HepG2 (cell line): Measurements from ENCODE around the gene SEPTIN2. TPM values are rescaled to one million over a fixed set of nuclear protein-coding genes. Genes with fewer than 3 reads are reported as not detected.

ENCODE experiments used
- GABPB1 ChIP-seq: IDR thresholded peaks from 2 replicates; pipeline ENCODE4 v1.6.1; 2016; ENCODE audit warnings: mild to moderate bottlenecking, missing genetic modification reagents, moderate library complexity, missing compliant biosample characterization
- GTF2F1 ChIP-seq: fragments of 150-350 bp; IDR thresholded peaks from 2 replicates; pipeline ENCODE4 v1.6.1; 2014; ENCODE audit warnings: low read length
- HNRNPLL ChIP-seq: fragments of 200-400 bp; formaldehyde crosslinking; IDR thresholded peaks from 2 replicates; pipeline ENCODE4 v1.6.1; 2017; ENCODE audit warnings: mild to moderate bottlenecking, low read depth, low read length; ENCODE audit not compliant: poor library complexity, severe bottlenecking
- HOXA5 ChIP-seq: sonication (generic); formaldehyde crosslinking; IDR thresholded peaks from 2 replicates; pipeline ENCODE4 v1.4.0; 2020; ENCODE audit warnings: missing genetic modification reagents
- ISX ChIP-seq: sonication (generic); formaldehyde crosslinking; conservative IDR thresholded peaks from 2 replicates; pipeline ENCODE4 v1.5.0; 2020; ENCODE audit warnings: missing genetic modification reagents
- RAD51 ChIP-seq: fragments of 450-650 bp; IDR thresholded peaks from 2 replicates; pipeline ENCODE4 v1.6.1; 2016; ENCODE audit warnings: borderline replicate concordance
- RBM39 ChIP-seq: fragments of 200-400 bp; formaldehyde crosslinking; IDR thresholded peaks from one replicate; pipeline ENCODE4 v1.6.1; 2018; ENCODE audit warnings: antibody characterized with exemption, mild to moderate bottlenecking, low read depth, low read length; ENCODE audit not compliant: poor library complexity, severe bottlenecking
- ZMAT5 ChIP-seq: sonication (generic); formaldehyde crosslinking; IDR thresholded peaks from 2 replicates; pipeline ENCODE4 v1.5.0; 2020; ENCODE audit warnings: mild to moderate bottlenecking, low read depth, missing genetic modification reagents, borderline replicate concordance
- ZMYM2 ChIP-seq: sonication (generic); formaldehyde crosslinking; IDR thresholded peaks from 2 replicates; pipeline ENCODE4 v1.8.0; 2022; ENCODE audit warnings: mild to moderate bottlenecking, missing genetic modification reagents
- ZNF136 ChIP-seq: sonication (generic); formaldehyde crosslinking; IDR thresholded peaks from 2 replicates; pipeline ENCODE4 v1.8.1; 2022; ENCODE audit warnings: low read depth, mild to moderate bottlenecking, moderate library complexity, missing genetic modification reagents
- ZNF343 ChIP-seq: sonication (generic); formaldehyde crosslinking; IDR thresholded peaks from 2 replicates; pipeline ENCODE4 v1.4.0; 2020; ENCODE audit warnings: mild to moderate bottlenecking, missing genetic modification reagents
- ZNF687 ChIP-seq: sonication (generic); formaldehyde crosslinking; IDR thresholded peaks from 2 replicates; pipeline ENCODE4 v1.5.1; 2020; ENCODE audit warnings: mild to moderate bottlenecking, missing genetic modification reagents, moderate library complexity
- ZNF776 ChIP-seq: sonication (generic); formaldehyde crosslinking; IDR thresholded peaks from 2 replicates; pipeline ENCODE4 v1.4.0; 2020; ENCODE audit warnings: mild to moderate bottlenecking, missing genetic modification reagents
- polyA plus RNA-seq, 8 experiments: library from polyadenylated mRNA; depleted of rRNA in 3 of 8; stranded (reverse) in 7 of 8; unstranded in 1 of 8; fragments of >200 nt; fragmentation: Illumina TruSeq in 4 of 8; extraction: Trizol in 4 of 8; gene quantifications; 2 replicates each; pipeline versions ENCODE4 v1.2.1 to v1.2.3, GENCODE V29; 2011 to 2016; ENCODE audit warnings: low read depth in 4 of 8, missing spikeins in 1 of 8, mixed read lengths in 1 of 8; ENCODE audit not compliant: insufficient read depth in 1 of 8
- total RNA-seq, 5 experiments: library from RNA; depleted of rRNA; stranded (reverse); fragments of >200 nt; fragmentation: Illumina TruSeq; extraction: Trizol; gene quantifications; 2 replicates each; pipeline ENCODE4 v1.2.3, GENCODE V29; 2016; ENCODE audit warnings: low read depth in 1 of 5
- TF ChIP-seq, protein P1 (sequence below): sonication (generic); formaldehyde crosslinking; conservative IDR thresholded peaks from 2 replicates; pipeline ENCODE4 v1.8.0; 2022; ENCODE audit warnings: mild to moderate bottlenecking, moderate library complexity, missing genetic modification reagents

SEPTIN2 gene
- total and polyA plus RNA-seq, 2 of the 13 experiments (the other 11 are each of a cell fraction or from before 2014, with no cell fraction given): 493 to 733 TPM

DNA sequence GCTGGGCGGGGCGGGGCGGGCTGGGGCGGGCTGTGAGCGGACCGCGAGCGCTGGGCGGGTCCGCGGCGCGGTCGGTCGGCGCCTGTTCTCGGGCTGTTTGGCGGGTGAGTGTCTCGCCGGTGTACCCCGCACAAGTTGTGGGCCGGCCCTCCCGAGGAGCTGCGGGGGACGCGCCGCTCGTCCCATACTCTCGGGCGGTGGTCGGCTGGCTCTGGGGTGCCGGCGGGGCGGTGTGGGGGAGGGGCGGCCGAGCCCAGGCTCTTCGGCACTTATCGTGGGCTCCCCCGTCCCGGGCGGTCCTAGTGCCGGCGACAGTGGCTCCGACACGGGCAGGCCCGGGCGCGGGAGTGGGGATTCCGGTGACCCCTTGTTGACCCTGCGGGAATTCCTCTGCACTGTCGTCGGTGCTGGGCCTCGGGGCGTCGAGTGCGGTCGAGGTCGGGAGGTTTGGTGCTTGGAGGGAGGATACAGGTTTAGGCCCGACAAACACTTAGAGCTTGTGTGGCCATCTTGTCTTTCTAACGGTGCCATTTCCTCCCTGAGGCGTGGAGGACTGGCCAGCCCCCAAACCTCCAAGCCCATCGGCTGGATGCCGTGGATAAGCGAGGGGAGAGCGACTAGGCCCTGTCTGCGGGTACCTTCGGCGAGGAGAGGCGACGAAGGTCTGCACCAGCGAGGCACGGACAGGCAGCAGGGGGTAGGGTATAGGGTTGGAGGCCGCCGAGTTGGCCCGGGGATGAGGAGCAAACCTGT, at the start of gene SEPTIN2 (continued):
- TF ChIP-seq, protein P1, sequence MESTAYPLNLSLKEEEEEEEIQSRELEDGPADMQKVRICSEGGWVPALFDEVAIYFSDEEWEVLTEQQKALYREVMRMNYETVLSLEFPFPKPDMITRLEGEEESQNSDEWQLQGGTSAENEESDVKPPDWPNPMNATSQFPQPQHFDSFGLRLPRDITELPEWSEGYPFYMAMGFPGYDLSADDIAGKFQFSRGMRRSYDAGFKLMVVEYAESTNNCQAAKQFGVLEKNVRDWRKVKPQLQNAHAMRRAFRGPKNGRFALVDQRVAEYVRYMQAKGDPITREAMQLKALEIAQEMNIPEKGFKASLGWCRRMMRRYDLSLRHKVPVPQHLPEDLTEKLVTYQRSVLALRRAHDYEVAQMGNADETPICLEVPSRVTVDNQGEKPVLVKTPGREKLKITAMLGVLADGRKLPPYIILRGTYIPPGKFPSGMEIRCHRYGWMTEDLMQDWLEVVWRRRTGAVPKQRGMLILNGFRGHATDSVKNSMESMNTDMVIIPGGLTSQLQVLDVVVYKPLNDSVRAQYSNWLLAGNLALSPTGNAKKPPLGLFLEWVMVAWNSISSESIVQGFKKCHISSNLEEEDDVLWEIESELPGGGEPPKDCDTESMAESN (CRISPR knock-in tag): peak; percentile 85; the same call in 1 of the 2 replicates
- TF ChIP-seq HOXA5 (CRISPR knock-in tag) (no peak; the same call in 1 of the 2 replicates), ZNF136 (CRISPR knock-in tag) (no peak), ISX (no peak; the same call in 1 of the 2 replicates), RBM39 (peak; percentile 73), ZMAT5 (CRISPR knock-in tag) (no peak), RAD51 (no peak), ZNF776 (CRISPR knock-in tag) (0 out of 2 replicates have a peak, but pooled peaks have one; percentile 37), ZNF343 (CRISPR knock-in tag) (0 out of 2 replicates have a peak, but pooled peaks have one; percentile 3), ZMYM2 (CRISPR knock-in tag) (no peak), GTF2F1 (no peak), ZNF687 (peak; percentile 87), GABPB1 (peak; percentile 80), HNRNPLL (peak; percentile 0)
